B cell (primary cell): ENCODE data around the gene SNAPC1.

ENCODE experiments used
- EZH2 ChIP-seq: IDR thresholded peaks from 2 replicates; pipeline ENCODE4 v1.6.1; 2012; ENCODE audit warnings: borderline replicate concordance, low read depth, mild to moderate bottlenecking, moderate library complexity, low read length; ENCODE audit not compliant: insufficient read depth, poor library complexity, severe bottlenecking
- TF ChIP-seq, protein P1 (sequence below): fragments of 200-600 bp; IDR thresholded peaks from one replicate; pipeline ENCODE4 v1.8.0; 2022; ENCODE audit warnings: antibody characterized with exemption, mild to moderate bottlenecking

DNA sequence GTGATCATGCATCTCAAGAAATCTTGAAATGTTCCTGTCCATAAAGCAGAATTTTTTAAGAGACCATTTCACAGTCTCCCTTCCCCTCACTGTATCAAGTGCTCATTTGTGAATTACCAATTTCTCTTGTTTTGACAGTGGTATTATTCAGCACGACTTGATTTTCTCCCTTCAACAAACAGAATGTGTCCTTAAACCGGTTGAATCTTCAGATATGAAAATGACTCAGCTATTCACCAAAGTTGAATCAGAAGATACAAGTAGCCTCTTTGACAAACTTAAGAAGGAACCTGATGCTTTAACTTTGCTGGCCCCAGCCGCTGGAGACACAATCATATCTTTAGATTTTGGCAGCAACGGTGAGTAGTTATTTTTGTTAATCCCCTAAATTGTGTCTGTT is 25.5 kb upstream of the SNAPC1 start:
- TF ChIP-seq, protein P1, sequence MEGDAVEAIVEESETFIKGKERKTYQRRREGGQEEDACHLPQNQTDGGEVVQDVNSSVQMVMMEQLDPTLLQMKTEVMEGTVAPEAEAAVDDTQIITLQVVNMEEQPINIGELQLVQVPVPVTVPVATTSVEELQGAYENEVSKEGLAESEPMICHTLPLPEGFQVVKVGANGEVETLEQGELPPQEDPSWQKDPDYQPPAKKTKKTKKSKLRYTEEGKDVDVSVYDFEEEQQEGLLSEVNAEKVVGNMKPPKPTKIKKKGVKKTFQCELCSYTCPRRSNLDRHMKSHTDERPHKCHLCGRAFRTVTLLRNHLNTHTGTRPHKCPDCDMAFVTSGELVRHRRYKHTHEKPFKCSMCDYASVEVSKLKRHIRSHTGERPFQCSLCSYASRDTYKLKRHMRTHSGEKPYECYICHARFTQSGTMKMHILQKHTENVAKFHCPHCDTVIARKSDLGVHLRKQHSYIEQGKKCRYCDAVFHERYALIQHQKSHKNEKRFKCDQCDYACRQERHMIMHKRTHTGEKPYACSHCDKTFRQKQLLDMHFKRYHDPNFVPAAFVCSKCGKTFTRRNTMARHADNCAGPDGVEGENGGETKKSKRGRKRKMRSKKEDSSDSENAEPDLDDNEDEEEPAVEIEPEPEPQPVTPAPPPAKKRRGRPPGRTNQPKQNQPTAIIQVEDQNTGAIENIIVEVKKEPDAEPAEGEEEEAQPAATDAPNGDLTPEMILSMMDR: no peak
- TF ChIP-seq EZH2: no peak
